T-helper 1 cell treated with Interleukin-12 subunit alpha and Interleukin-12 subunit beta and Interleukin-4 antibody, amounts not matched to agents 30 μg/mL and 1 μg/mL, for 36 hours (primary cell): ENCODE results near the gene SYP.
"Not testable (repeated sequence)": the region's sequence is repeated elsewhere in the genome, so short reads cannot be mapped to it uniquely, and the experiment has no call there.

Experiments
- H3K27ac Mint-ChIP-seq: one replicate; pipeline ENCODE4 v1.8.0; 2021; ENCODE audit warnings: mild to moderate bottlenecking, mixed read lengths
- H3K27me3 Mint-ChIP-seq: one replicate; pipeline ENCODE4 v1.8.0; 2021; ENCODE audit warnings: low read depth, mixed read lengths
- H3K36me3 Mint-ChIP-seq: one replicate; pipeline ENCODE4 v1.8.0; 2021; ENCODE audit warnings: low read depth, mixed read lengths
- H3K4me1 Mint-ChIP-seq: one replicate; pipeline ENCODE4 v1.8.0; 2021; ENCODE audit warnings: low read depth, mixed read lengths
- H3K4me3 Mint-ChIP-seq: one replicate; pipeline ENCODE4 v1.8.0; 2021; ENCODE audit warnings: mild to moderate bottlenecking, moderate library complexity, mixed read lengths
- H3K9me3 Mint-ChIP-seq: one replicate; pipeline ENCODE4 v1.8.0; 2021; ENCODE audit warnings: mixed read lengths

Gene SYP

GRCh38 chrX:49176421-49177326 lies 23.3 kb downstream of the SYP start:
- no peak overlapping the region for H3K4me3 Mint-ChIP-seq
- H3K4me1 Mint-ChIP-seq, result peaks cover 24% of the 10 kb centered on the region
- no peaks in the 10 kb centered on the region for H3K27me3 Mint-ChIP-seq
- H3K36me3 Mint-ChIP-seq, result peaks cover 32% of the 10 kb centered on the region
- no peaks in the 10 kb centered on the region for H3K9me3 Mint-ChIP-seq
- H3K27ac Mint-ChIP-seq, result no peak overlapping the region

DNA sequence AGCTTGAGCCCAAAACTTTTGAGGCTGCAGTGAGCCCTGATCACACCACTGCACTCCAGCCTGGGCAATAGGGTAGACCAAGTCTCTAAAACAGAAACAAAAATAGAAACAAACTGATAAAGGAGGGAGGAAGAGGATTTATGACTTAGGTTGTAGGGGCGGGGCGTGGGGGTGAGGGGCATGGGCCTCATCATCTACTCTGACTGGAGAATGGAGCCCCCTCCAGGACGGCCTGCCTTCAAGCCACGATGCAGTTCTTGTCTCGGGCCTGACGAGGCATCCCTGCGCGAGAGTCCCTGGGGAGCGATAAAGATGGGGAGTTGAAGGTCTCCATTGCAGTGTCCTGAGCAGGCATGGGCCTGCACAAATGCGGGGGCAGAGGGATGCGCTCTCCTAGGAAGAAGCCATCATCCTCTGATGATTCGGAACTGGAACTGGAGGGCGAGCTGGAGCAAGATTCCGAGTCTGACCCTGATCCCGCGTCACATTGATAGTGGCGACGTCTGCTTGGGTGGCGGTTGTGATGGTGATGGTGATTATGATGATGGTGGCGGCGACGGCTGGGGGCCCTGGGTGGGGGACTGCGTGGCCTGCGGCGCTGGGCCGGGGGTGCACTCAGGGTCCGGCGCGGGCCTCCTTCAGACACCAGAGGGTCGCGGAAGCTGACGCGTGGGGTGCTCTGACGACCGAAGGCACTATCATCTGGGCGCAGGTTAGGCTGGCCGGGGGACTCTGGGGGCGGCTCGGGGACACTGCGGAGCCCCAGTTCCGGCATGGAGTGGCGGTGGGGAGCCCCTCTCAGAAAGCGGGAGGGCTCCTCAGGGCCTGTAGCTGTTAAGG lies 24.3 kb downstream of the SYP start:
- Mint-ChIP-seq H3K4me3 (no peak overlapping the region), H3K9me3 (no peaks in the 10 kb centered on the region), H3K36me3 (peaks cover 29% of the 10 kb centered on the region), H3K4me1 (peaks cover 23% of the 10 kb centered on the region), H3K27ac (no peak overlapping the region), H3K27me3 (no peaks in the 10 kb centered on the region)

GRCh38 chrX:49174723-49175122 lies 25.3 kb downstream of the SYP start:
- peaks cover 25% of the 10 kb centered on the region for H3K36me3 Mint-ChIP-seq
- peak overlapping the region; percentile 26 for H3K4me3 Mint-ChIP-seq
- no peaks in the 10 kb centered on the region for H3K9me3 Mint-ChIP-seq
- peaks cover 21% of the 10 kb centered on the region for H3K4me1 Mint-ChIP-seq
- H3K27ac Mint-ChIP-seq, result peak overlapping the region; percentile 20
- H3K27me3 Mint-ChIP-seq, result no peaks in the 10 kb centered on the region

DNA sequence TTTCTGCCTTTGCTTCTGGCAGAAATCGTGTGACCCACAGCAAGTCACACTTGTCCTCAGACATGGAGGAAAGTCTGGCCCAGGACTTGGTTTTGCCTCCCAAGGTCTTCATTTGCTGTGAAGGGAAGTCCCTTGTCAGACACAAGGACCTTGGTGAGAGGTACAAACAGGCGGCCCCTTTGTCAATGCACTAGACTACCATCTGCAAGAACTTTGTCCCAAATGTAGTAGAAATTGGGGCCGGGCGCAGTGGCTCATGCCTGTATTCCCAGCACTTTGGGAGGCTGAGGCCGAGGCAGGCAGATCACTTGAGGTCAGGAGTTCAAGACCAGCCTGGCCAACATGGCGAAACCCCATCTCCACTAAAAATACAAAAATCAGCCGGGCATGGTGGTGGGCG lies 26.4 kb downstream of the SYP start:
- H3K9me3 Mint-ChIP-seq, H3K4me3 Mint-ChIP-seq, H3K27me3 Mint-ChIP-seq: not testable (repeated sequence)
- Mint-ChIP-seq H3K27ac (peak overlapping the region; percentile 59), H3K36me3 (peaks cover 19% of the 10 kb centered on the region), H3K4me1 (peaks cover 21% of the 10 kb centered on the region)

DNA sequence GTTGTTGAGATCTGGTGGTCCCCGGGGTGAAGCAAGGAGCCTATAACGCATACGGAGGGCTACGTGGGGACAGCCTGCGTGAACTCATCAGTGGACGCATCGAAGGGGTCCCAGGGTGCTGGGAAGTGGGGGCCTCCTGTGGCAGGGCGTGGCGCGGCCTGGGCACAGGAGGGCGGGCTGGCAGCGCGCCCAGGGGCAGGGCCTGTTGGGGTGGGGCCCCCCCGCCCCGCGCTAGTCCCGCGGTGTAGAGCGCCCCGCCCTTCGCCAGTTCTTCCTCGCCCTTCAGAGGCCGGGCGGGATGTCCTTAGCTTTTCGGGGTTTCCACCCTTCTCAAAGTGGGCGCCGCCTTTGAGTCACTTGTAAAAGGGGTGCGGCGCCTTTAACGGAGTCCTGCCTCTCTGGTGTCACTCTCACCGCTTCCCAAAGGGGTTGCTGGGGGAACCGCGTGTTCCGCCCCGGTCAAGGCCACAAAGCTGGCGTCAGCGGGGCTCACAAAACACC lies 27.7 kb downstream of the SYP start:
- H3K9me3 Mint-ChIP-seq, result no peaks in the 10 kb centered on the region
- H3K4me1 Mint-ChIP-seq, result peaks cover 22% of the 10 kb centered on the region
- no peaks in the 10 kb centered on the region for H3K27me3 Mint-ChIP-seq
- peak overlapping the region; percentile 75 for H3K27ac Mint-ChIP-seq
- peak overlapping the region; percentile 86 for H3K4me3 Mint-ChIP-seq
- peaks cover 15% of the 10 kb centered on the region for H3K36me3 Mint-ChIP-seq

DNA sequence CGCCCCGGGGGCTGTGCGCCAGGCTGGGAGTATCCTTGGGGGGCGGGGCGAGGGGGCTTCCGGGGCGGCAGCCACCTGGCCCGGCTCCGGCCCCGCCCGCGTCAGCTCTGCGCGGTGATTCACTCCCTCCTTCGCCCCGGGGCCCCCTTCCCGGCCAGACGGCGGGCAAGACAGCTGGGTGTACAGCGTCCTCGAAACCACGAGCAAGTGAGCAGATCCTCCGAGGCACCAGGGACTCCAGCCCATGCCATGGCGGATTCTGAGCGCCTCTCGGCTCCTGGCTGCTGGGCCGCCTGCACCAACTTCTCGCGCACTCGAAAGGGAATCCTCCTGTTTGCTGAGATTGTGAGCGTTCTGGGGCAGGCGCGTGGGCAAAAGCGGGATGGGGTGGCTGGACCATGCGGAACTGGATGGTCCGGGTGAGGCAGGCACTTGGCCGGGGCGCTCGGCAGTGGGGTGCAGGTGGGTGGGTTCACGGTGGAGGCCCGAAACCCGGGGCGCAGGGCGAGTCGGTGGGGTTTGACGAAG lies 28.2 kb downstream of the SYP start, which contains the start of gene PLP2:
Gene PLP2 (plus strand): TSS at position 147 of the 528 bp plus-strand sequence. CDS start 103 bp downstream, at position 250.
- Mint-ChIP-seq H3K4me3 (peak within 1 kb of the TSS; percentile 86), H3K27me3 (no peaks in the 10 kb centered on the region), H3K4me1 (peaks cover 23% of the 10 kb centered on the region), H3K36me3 (peaks cover 15% of the 10 kb centered on the region), H3K9me3 (no peaks in the 10 kb centered on the region), H3K27ac (peak within 1 kb of the TSS; percentile 75)

DNA sequence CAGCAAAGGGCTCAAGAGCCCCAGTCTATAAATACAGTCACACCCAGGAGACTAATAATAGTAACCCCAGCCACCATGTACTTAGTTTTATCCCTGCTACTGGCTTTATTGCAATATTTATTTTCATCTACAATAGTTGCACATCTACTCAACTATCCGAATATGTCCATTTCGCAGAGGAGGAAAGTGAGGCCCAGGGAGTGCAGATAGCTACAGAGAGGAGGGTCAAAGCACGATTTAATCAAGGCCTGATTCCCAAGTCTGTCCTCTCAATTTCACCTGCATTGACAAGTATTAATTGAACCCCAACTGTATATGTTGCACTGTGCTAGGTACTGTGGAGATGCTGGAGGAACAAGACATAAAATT lies 32.3 kb downstream of the SYP start:
- Mint-ChIP-seq H3K27me3 (no peaks in the 10 kb centered on the region), H3K27ac (peak overlapping the region; percentile 95), H3K36me3 (no peaks in the 10 kb centered on the region), H3K9me3 (no peaks in the 10 kb centered on the region), H3K4me1 (peaks cover 26% of the 10 kb centered on the region), H3K4me3 (peak overlapping the region; percentile 80)

DNA sequence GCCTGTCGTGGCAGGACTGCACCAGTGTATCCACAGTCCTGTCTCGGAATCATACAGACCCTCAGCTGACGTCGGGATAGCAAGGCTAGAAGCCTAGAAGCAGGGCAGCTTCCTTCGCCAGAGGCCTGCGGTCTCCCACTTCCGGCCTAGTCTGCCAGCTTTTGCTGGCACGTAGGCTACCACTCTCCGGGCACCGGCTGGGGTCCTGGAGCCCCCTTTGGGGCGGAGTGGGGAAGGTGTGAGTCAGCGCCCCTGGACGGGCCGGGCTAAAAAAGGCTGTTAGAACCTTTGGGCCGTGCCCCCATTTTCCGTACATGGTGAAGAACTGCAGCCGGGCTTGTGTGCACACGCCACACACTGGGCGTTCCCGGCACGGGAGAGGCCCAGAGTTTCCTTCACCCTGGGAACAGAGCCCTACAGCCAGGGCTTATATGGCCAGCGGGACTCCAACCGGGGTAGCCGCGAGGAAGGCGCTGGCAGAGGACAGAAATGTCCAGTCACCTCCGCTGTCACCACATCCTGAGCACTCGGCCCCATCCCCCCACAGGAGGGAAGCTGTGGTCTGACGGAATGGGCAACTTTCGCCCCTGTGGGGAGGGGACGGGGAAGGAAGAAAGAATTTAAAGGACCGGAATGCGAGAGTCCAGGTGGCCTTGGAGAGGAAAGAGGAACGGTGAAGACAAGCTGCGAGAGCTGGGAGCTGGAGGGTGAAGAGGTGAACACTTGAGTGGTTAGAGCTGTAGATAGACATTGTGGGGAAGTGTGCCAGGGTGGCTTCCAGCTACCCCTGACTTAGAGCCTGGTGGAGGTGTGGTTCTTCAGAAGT lies 32.9 kb downstream of the SYP start:
- peak overlapping the region; percentile 95 for H3K27ac Mint-ChIP-seq
- peak overlapping the region; percentile 80 for H3K4me3 Mint-ChIP-seq
- no peaks in the 10 kb centered on the region for H3K36me3 Mint-ChIP-seq
- no peaks in the 10 kb centered on the region for H3K9me3 Mint-ChIP-seq
- H3K4me1 Mint-ChIP-seq, result peaks cover 24% of the 10 kb centered on the region
- H3K27me3 Mint-ChIP-seq, result no peaks in the 10 kb centered on the region

GRCh38 chrX:49165901-49166881 lies 33.8 kb downstream of the SYP start:
- peak overlapping the region; percentile 80 for H3K4me3 Mint-ChIP-seq
- peak overlapping the region; percentile 95 for H3K27ac Mint-ChIP-seq
- H3K36me3 Mint-ChIP-seq, result no peaks in the 10 kb centered on the region
- H3K4me1 Mint-ChIP-seq, result peaks cover 24% of the 10 kb centered on the region
- no peaks in the 10 kb centered on the region for H3K9me3 Mint-ChIP-seq
- no peaks in the 10 kb centered on the region for H3K27me3 Mint-ChIP-seq

GRCh38 chrX:49164589-49165360 lies 35.2 kb downstream of the SYP start:
- H3K36me3 Mint-ChIP-seq, result no peaks in the 10 kb centered on the region
- H3K27ac Mint-ChIP-seq, result peak overlapping the region; percentile 83
- no peaks in the 10 kb centered on the region for H3K9me3 Mint-ChIP-seq
- H3K4me3 Mint-ChIP-seq, result peak overlapping the region; percentile 78
- H3K27me3 Mint-ChIP-seq, result no peaks in the 10 kb centered on the region
- peaks cover 24% of the 10 kb centered on the region for H3K4me1 Mint-ChIP-seq

- Mint-ChIP-seq H3K27me3 (no peaks in the 10 kb centered on the region), H3K4me1 (peaks cover 22% of the 10 kb centered on the region), H3K36me3 (no peaks in the 10 kb centered on the region), H3K9me3 (no peaks in the 10 kb centered on the region), H3K27ac (peak overlapping the region; percentile 83), H3K4me3 (peak overlapping the region; percentile 78)
These were observed 36.2 kb downstream of the SYP start for GRCh38 chrX:49163555-49164419.

- peak within 1 kb of the TSS; percentile 63 for H3K4me3 Mint-ChIP-seq
- H3K27me3 Mint-ChIP-seq, result no peaks in the 10 kb centered on the region
- no peaks in the 10 kb centered on the region for H3K9me3 Mint-ChIP-seq
- H3K4me1 Mint-ChIP-seq, result peaks cover 20% of the 10 kb centered on the region
- peak within 1 kb of the TSS; percentile 55 for H3K27ac Mint-ChIP-seq
- H3K36me3 Mint-ChIP-seq, result no peaks in the 10 kb centered on the region
These were observed 37.4 kb downstream of the SYP start, which contains the start of gene MAGIX for GRCh38 chrX:49162620-49163019. Gene MAGIX (plus strand): TSS chrX:49162758. CDS start chrX:49162890, 132 bp downstream.
